GM12878 (cell line): ENCODE results near the gene TCOF1. TPM values are rescaled to one million over a fixed set of nuclear protein-coding genes. Genes with fewer than 3 reads are reported as not detected.

ENCODE experiments used
- CTCF ChIP-seq, 3 experiments: IDR thresholded peaks in 2 of 3; conservative IDR thresholded peaks in 1 of 3; 2 replicates each; pipeline ENCODE4 v1.5.1; 2011; ENCODE audit warnings: low read depth in 3 of 3, low read length in 3 of 3, mild to moderate bottlenecking in 3 of 3, control low read depth in 2 of 3, moderate library complexity in 2 of 3, inconsistent platforms in 1 of 3, mixed read lengths in 1 of 3; ENCODE audit not compliant: control insufficient read depth in 2 of 3, insufficient read depth in 1 of 3; ENCODE audit errors: extremely low read depth in 1 of 3
- HSF1 ChIP-seq: fragments of 150-350 bp; IDR thresholded peaks from 2 replicates; pipeline ENCODE4 v1.6.1; 2014; ENCODE audit warnings: mild to moderate bottlenecking, low read depth, low read length
- IKZF1 ChIP-seq: fragments of 450-650 bp; conservative IDR thresholded peaks from 2 replicates; pipeline ENCODE4 v1.6.1; 2017; ENCODE audit warnings: antibody characterized with exemption, mild to moderate bottlenecking
- MYB ChIP-seq: fragments of 150-350 bp; IDR thresholded peaks from 2 replicates; pipeline ENCODE4 v1.6.1; 2014; ENCODE audit warnings: mild to moderate bottlenecking, low read depth, low read length, borderline replicate concordance
- NFXL1 ChIP-seq: fragments of 450-650 bp; IDR thresholded peaks from 2 replicates; pipeline ENCODE4 v1.6.1; 2017; ENCODE audit warnings: antibody characterized with exemption, mild to moderate bottlenecking, borderline replicate concordance
- RUNX3 ChIP-seq: IDR thresholded peaks from 2 replicates; pipeline ENCODE4 v1.6.1; 2012; ENCODE audit warnings: low read length, inconsistent platforms
- SIX5 ChIP-seq: IDR thresholded peaks from 2 replicates; pipeline ENCODE4 v1.6.1; 2011; ENCODE audit warnings: mild to moderate bottlenecking, low read depth, low read length, moderate library complexity; ENCODE audit not compliant: severe bottlenecking
- SP1 ChIP-seq: IDR thresholded peaks from one replicate; pipeline ENCODE4 v1.6.1; 2011; ENCODE audit warnings: low read depth, low read length
- polyA plus RNA-seq, 11 experiments: library from polyadenylated mRNA; depleted of rRNA in 4 of 11; unstranded in 6 of 11; stranded (reverse) in 5 of 11; fragments of >200 nt; fragmentation: Nextera tagmentation in 4 of 11; fragmentation: Illumina TruSeq in 1 of 11; extraction: Ambion mirVana in 4 of 11; extraction: Trizol in 1 of 11; gene quantifications; 1 replicate in 1 of 11; 2 replicates in 10 of 11; pipeline versions ENCODE4 v1.2.1 to v1.2.3, GENCODE V29; 2011 to 2016; ENCODE audit warnings: inconsistent platforms in 2 of 11, missing spikeins in 2 of 11, low read depth in 1 of 11
- total RNA-seq, 4 experiments: library from RNA; depleted of rRNA in 3 of 4; stranded (reverse); fragments of >200 nt in 3 of 4; fragmentation: Illumina TruSeq in 1 of 4; extraction: Trizol in 1 of 4; gene quantifications; 2 replicates each; pipeline versions ENCODE4 v1.2.1 to v1.2.3, GENCODE V29; 2013 to 2021
- TF ChIP-seq, protein P1 (sequence below): fragments of 450-650 bp; IDR thresholded peaks from 2 replicates; pipeline ENCODE4 v1.6.1; 2017; ENCODE audit warnings: mild to moderate bottlenecking, moderate library complexity
- TF ChIP-seq, protein P2 (sequence below): fragments of 450-650 bp; IDR thresholded peaks from 2 replicates; pipeline ENCODE4 v1.6.1; 2017; ENCODE audit warnings: low read depth, mild to moderate bottlenecking, moderate library complexity
- TF ChIP-seq, protein P3 (sequence below): fragments of 450-650 bp; IDR thresholded peaks from 2 replicates; pipeline ENCODE4 v1.6.1; 2018; ENCODE audit warnings: borderline replicate concordance, mild to moderate bottlenecking; ENCODE audit not compliant: partially characterized antibody
- TF ChIP-seq, protein P4 (sequence below): IDR thresholded peaks from 2 replicates; pipeline ENCODE4 v1.6.1; 2012; ENCODE audit warnings: mild to moderate bottlenecking, low read depth, low read length

Gene TCOF1
- total and polyA plus RNA-seq, 10 of the 15 experiments (the other 5 are each of a cell fraction or from before 2014, with no cell fraction given), result 8.7 to 83.9 (median 38.9) TPM

- TF ChIP-seq, protein P1, sequence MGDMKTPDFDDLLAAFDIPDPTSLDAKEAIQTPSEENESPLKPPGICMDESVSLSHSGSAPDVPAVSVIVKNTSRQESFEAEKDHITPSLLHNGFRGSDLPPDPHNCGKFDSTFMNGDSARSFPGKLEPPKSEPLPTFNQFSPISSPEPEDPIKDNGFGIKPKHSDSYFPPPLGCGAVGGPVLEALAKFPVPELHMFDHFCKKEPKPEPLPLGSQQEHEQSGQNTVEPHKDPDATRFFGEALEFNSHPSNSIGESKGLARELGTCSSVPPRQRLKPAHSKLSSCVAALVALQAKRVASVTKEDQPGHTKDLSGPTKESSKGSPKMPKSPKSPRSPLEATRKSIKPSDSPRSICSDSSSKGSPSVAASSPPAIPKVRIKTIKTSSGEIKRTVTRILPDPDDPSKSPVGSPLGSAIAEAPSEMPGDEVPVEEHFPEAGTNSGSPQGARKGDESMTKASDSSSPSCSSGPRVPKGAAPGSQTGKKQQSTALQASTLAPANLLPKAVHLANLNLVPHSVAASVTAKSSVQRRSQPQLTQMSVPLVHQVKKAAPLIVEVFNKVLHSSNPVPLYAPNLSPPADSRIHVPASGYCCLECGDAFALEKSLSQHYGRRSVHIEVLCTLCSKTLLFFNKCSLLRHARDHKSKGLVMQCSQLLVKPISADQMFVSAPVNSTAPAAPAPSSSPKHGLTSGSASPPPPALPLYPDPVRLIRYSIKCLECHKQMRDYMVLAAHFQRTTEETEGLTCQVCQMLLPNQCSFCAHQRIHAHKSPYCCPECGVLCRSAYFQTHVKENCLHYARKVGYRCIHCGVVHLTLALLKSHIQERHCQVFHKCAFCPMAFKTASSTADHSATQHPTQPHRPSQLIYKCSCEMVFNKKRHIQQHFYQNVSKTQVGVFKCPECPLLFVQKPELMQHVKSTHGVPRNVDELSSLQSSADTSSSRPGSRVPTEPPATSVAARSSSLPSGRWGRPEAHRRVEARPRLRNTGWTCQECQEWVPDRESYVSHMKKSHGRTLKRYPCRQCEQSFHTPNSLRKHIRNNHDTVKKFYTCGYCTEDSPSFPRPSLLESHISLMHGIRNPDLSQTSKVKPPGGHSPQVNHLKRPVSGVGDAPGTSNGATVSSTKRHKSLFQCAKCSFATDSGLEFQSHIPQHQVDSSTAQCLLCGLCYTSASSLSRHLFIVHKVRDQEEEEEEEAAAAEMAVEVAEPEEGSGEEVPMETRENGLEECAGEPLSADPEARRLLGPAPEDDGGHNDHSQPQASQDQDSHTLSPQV, result no peak
- TF ChIP-seq HSF1, result no peak
- TF ChIP-seq, protein P2, sequence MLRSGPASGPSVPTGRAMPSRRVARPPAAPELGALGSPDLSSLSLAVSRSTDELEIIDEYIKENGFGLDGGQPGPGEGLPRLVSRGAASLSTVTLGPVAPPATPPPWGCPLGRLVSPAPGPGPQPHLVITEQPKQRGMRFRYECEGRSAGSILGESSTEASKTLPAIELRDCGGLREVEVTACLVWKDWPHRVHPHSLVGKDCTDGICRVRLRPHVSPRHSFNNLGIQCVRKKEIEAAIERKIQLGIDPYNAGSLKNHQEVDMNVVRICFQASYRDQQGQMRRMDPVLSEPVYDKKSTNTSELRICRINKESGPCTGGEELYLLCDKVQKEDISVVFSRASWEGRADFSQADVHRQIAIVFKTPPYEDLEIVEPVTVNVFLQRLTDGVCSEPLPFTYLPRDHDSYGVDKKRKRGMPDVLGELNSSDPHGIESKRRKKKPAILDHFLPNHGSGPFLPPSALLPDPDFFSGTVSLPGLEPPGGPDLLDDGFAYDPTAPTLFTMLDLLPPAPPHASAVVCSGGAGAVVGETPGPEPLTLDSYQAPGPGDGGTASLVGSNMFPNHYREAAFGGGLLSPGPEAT, result no peak
- no peak for TF ChIP-seq CTCF (IDR thresholded peaks at IDR 0.05 in 2 of 3, conservative IDR thresholded peaks at IDR 0.05 in 1 of 3; ENCODE audit: control insufficient read depth in 2 of 3, extremely low read depth in 1 of 3, insufficient read depth in 1 of 3, low read depth in 3 of 3, low read length in 3 of 3)
- no peak for TF ChIP-seq SP1
- peak; percentile 29; the same call in 1 of the 2 replicates for TF ChIP-seq RUNX3
- TF ChIP-seq, protein P3, sequence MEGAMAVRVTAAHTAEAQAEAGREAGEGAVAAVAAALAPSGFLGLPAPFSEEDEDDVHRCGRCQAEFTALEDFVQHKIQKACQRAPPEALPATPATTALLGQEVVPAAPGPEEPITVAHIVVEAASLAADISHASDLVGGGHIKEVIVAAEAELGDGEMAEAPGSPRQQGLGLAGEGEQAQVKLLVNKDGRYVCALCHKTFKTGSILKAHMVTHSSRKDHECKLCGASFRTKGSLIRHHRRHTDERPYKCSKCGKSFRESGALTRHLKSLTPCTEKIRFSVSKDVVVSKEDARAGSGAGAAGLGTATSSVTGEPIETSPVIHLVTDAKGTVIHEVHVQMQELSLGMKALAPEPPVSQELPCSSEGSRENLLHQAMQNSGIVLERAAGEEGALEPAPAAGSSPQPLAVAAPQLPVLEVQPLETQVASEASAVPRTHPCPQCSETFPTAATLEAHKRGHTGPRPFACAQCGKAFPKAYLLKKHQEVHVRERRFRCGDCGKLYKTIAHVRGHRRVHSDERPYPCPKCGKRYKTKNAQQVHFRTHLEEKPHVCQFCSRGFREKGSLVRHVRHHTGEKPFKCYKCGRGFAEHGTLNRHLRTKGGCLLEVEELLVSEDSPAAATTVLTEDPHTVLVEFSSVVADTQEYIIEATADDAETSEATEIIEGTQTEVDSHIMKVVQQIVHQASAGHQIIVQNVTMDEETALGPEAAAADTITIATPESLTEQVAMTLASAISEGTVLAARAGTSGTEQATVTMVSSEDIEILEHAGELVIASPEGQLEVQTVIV, result no peak
- TF ChIP-seq IKZF1, result no peak
- TF ChIP-seq MYB, result no peak
- TF ChIP-seq, protein P4, sequence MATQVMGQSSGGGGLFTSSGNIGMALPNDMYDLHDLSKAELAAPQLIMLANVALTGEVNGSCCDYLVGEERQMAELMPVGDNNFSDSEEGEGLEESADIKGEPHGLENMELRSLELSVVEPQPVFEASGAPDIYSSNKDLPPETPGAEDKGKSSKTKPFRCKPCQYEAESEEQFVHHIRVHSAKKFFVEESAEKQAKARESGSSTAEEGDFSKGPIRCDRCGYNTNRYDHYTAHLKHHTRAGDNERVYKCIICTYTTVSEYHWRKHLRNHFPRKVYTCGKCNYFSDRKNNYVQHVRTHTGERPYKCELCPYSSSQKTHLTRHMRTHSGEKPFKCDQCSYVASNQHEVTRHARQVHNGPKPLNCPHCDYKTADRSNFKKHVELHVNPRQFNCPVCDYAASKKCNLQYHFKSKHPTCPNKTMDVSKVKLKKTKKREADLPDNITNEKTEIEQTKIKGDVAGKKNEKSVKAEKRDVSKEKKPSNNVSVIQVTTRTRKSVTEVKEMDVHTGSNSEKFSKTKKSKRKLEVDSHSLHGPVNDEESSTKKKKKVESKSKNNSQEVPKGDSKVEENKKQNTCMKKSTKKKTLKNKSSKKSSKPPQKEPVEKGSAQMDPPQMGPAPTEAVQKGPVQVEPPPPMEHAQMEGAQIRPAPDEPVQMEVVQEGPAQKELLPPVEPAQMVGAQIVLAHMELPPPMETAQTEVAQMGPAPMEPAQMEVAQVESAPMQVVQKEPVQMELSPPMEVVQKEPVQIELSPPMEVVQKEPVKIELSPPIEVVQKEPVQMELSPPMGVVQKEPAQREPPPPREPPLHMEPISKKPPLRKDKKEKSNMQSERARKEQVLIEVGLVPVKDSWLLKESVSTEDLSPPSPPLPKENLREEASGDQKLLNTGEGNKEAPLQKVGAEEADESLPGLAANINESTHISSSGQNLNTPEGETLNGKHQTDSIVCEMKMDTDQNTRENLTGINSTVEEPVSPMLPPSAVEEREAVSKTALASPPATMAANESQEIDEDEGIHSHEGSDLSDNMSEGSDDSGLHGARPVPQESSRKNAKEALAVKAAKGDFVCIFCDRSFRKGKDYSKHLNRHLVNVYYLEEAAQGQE, result no peak
- no peak for TF ChIP-seq NFXL1
- no peak for TF ChIP-seq SIX5
Observed at GRCh38 chr5:150394131-150394530, 36.6 kb downstream of the TCOF1 start (continued).
